Right lung (tissue), 5 donors: ENCODE measurements around the gene NET1. TPM values are rescaled to one million over a fixed set of nuclear protein-coding genes. Genes with fewer than 3 reads are reported as not detected.
"Not testable (repeated sequence)": the region's sequence is repeated elsewhere in the genome, so short reads cannot be mapped to it uniquely, and the experiment has no call there.

ENCODE experiments used
- DNase-seq, 2 donors: peaks; one replicate each; pipeline ENCODE4 v3.0.0-alpha.2; 2013
- polyA plus RNA-seq, 5 donors: library from polyadenylated mRNA; unstranded; fragments of 120-200 nt; gene quantifications; one replicate each; pipeline versions ENCODE4 v1.2.1 to v1.2.3, GENCODE V29; 2013; ENCODE audit warnings: inconsistent platforms in 1 of 5, low replicate concordance in 1 of 5; ENCODE audit not compliant: insufficient read length in 5 of 5, insufficient read depth in 1 of 5

NET1 gene
- polyA plus RNA-seq, 5 donors, result 129 to 220 (median 187) TPM

GRCh38 chr10:5393529-5393928, 18.8 kb upstream of the NET1 start:
- DNase-seq, result no peak

DNA sequence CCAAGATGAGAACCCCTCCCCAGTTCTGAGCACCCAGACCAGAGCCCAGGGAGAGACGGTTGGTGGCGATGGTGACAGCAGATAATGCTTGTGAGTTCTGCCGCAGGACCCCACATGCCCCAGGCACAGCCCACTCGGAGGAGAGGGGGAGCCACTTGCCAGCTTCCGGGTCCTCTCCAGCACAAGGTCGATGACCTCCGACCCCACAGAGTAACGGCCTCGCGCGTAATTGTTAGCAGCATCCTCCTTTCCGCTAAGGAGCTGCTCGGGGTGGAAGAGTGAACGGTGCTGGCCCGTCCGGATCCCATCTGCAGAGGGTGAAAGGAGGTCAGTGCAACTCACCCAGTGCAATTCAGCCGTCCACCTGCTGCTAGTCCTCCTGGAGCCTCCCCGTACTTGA, 17.2 kb upstream of the NET1 start:
- DNase-seq, result no peak

- DNase-seq, result no peak
Observed at GRCh38 chr10:5396556-5397300, 15.6 kb upstream of the NET1 start.

GRCh38 chr10:5399332-5399731, 13.0 kb upstream of the NET1 start:
- DNase-seq, result no peak

DNA sequence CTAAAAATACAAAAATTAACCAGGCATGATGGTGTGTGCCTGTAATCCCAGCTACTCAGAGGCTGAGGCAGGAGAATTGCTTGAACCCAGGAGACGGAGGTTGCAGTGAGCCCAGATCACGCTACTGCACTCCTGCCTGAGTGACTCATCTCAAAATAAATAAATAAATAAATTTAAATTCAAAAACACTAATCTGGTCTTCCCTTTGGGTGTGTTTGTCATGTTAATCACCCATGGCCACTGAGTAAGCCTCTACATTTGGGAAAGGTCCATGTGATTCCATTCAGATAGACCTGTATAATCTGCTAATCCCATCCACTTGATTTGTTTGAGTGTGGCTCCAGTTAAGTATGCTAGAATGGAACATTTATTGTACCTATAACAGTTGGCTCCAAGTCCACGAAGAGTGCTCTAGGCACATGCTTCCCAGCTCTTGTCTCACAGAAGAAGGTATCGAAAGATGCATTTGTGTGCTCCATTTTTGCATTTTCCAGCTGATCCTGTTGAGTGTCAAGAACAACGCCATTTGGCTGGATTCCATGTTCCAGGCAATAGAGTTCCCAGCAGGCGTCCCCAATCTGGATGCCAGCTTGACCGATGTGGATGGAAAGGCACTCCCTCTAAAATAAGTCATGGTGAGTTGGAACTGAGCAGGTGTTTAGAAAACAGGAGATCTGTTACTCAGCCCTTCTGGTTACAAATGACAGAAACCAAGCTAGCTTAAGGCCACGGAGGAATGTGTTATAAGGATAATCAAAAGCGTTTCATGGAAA, 11.7 kb upstream of the NET1 start:
- DNase-seq, result no peak

DNA sequence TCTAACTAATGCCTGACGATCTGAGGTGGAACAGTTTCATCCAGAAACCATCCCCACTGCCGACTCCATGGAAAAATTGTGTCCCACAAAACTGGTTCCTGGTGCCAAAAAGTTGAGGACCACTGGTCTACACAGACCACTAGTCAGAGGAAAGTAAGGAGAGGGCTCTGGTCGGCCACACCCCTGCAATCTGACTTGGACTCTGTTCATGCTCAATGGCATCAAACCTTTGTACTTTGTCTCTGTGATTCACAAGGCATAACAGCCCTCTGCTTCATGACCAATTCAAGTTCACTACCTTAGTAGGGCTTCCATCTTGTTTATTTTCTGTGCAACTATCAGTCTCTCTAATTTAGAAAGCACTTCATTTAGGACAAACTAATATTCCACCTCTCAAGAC, 9.6 kb upstream of the NET1 start:
- no peak for DNase-seq

DNA sequence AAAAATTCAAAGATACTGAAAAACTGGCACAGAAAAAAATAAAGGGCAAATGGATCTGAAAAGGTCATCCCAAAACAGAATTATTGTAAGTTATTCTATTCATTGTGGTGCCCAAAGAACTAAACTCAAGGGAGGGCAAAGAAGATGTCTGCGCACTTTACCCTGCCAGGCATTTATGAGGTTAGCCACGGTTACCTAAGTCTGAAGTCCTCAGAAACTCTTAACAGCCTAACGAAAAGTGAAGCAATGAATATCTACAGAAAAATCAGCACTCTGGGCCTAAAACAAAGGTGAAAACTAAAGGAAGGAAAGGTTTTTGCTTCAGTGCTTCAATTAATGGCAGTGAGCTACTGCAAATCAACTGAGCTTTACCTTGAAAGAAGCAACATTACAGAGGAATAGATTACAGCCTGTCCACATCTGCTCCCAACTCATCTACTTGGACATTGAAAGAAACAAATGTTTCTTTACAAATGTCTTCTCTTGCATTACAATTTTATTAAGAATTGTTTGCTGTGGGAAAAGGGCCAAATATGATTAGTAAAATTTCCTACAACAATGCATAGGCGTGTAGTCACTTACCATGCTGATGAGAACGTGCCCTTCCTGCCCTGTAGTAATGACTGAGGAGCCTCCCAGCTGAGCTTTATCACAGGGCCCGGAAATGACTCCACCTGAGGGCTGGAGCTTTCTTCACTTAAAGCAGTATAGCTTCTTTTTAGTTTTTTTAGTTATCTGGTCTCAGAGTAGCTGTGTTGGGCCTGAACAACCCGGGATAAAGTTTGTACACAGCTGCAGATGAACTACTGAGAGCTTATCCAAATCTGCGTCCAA, 7.9 kb upstream of the NET1 start, which contains the start of gene TUBAL3:
TSS of gene TUBAL3 (minus strand) at position 621 of the 834 bp plus-strand sequence. CDS start at position 585, 36 bp downstream.
- no peak for DNase-seq

GRCh38 chr10:5406918-5407317, 5.4 kb upstream of the NET1 start:
- no peak for DNase-seq

GRCh38 chr10:5410787-5411186, 1.6 kb upstream of the NET1 start:
- DNase-seq, result not testable (repeated sequence)

GRCh38 chr10:5411941-5412276, 448 bp upstream of the NET1 start:
- DNase-seq, result no peak

GRCh38 chr10:5413012-5413938, 918 bp downstream of the NET1 start:
- peak; percentile 5 to 27 for DNase-seq

DNA sequence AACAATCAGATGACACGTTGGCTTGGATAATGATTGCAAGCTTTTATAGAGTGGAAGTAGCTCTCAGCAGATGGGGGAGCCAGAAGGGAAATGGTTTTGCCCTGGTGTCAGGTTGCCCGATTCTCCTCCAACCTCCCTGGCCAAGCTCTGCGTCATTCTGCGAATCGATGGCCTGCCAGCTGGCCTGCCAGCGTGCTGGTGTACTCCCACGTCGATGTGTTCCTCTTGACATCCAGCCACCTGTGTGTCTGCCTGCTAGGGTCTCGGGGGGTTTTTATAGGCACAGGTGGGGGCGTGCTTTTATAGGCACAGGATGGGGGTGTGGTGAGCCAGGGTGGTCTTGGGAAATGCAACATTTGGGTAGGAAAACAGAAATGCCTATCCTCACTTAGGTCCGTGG, 4.6 kb downstream of the NET1 start:
- DNase-seq, result no peak

DNA sequence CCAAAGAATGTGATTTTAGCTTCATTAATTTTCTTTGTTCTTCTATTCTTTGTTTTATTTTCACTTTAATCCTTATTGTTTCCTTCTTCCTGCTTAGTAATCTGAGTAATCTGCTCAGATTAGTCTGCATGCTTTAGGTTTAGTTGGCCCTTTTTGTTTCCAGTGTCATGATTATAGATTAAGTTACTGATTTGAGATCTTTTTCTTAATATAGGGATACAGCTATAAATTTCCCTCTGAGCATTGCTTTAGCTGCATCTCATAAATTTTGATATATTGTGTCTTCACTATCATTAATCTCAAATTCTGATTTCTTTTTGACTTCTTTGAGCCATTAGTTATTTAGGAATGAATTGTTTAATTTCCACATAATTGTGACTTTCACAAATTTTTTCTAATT, 6.2 kb downstream of the NET1 start:
- DNase-seq, result no peak

DNA sequence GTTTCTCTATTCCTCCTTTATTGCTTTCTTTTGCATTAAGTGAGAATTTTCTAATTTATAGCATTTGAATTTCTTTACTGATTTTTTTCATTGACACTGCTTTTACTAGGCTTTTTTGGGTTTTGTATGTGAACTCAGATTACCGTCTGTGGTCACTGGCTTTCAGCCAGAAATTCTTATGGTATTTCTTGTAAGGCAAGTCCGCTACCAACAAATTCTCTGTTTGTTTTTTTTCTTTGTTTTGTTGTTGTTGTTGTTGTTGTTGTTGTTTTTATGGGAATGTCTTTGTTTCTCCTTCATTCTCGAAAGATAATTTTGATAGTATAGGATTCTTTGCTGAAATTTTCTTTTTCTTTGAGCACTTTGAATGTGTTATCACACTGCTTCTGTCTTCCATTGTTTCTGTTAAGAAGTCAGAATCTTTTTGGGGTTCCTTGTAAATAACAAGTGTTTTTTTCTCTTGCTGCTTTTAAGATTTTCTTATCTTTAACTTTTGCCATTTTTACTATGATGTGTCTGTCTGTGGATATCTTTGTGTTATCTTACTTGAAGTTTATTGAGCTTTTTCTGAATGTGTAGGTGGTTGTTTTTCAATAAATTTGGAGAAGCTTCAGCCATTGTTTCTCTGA, 7.2 kb downstream of the NET1 start:
- no peak for DNase-seq

- no peak for DNase-seq
Observed at GRCh38 chr10:5423771-5424170, 11.4 kb downstream of the NET1 start.

GRCh38 chr10:5424751-5425150, 12.4 kb downstream of the NET1 start:
- no peak for DNase-seq

DNA sequence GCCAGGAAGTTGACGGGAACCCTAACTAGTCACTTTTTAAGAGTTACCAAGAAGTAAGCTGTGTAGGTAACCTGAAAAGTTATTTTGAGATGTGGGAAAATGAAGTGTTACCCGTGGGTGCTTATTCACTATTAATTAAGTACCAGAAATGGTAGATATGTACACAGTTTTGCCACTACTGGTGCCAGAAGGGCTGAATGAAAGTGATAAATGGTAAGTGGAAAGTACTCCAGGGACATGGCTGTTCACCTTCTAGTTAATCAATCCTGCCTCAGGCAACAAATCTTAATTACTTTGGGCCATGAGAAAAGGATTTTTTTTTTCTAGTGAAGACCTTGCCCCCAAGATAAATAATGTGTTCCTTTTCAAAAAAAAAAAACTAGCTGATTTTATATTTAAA, 15.8 kb downstream of the NET1 start:
- DNase-seq, result no peak

DNA sequence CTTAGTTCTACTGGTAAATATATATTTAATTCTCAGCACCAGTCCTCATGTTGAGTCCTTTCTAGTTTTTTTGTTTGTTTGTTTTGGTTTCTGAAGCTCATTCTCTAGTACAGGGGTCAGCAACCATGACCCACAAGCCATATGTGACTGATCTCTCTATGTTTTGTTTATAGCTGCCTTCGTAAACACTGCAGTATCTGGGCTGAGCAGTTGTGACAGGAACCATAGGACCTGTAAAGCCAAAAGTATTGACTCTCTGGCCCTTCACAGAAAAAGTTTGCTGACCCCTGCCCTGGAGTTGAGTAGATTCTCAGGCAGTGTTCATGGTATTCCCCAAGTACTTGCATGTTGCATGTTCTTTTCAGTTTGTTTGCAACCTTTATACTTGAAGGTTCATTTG, 20.8 kb downstream of the NET1 start:
- no peak for DNase-seq

- no peak for DNase-seq
Observed at GRCh38 chr10:5434017-5434753, 21.8 kb downstream of the NET1 start.

DNA sequence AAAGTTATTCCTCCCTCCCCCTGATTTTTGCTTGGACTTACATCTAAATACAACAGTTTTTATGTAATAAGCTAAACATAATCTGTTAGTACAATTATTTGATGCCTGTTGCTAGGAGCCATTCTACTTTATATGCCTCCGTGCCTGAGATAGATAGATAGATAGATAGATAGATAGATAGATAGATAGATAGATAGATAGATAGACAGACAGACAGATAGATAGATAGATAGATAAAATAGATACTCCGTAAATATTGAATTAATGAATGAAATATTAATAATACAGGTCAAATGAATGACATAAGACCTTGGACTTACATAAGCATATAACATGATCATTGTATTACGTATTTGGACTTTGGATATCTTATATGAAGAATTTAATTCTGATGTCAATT, 23.0 kb downstream of the NET1 start:
- DNase-seq, result no peak
